DMS53 (cell line): ENCODE data around the gene CEP83.

ENCODE experiments used
- DNase-seq: peaks from one replicate; lab custom pipeline; 2025; lab: John Stamatoyannopoulos, UW

Gene CEP83

DNA sequence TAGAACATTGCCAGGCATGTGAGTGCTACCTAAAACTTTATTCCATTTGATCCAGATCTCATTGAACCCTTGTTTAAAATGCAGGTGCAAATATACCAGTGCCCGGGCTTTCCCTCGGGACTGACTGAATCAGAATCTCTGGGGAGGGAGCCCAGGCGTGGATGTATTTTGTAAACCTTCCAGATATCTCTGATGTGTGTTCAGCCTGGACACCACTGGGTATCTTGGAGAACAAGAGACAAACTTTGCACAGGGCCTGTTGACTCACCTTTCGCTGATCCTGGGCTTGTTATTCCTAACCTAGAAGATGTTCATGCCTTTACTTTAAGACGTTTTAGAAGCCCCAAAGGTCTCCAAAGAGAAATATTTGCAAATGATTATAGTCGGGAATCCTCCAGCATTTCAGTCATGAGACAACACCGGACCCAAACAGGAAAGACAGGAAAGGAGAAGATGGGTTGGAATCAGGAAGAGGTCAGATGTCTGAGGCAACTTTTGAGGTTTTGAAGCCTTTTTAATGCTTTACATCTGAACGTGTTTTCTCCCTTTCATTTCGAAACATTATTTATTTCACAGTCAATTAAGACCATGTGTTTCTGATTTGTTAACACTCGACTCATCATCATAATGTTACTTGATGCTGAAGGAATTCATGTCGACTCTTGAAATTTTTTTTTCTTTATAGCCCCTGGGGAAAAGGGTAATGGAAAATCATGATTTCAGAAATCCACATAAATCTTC is 192.7 kb downstream of the CEP83 start:
- DNase-seq = no peak

- DNase-seq = no peak
Observed at GRCh38 chr12:94265966-94266745, 193.5 kb downstream of the CEP83 start.

- no peak for DNase-seq
Observed at GRCh38 chr12:94265539-94265938, 194.1 kb downstream of the CEP83 start.

DNA sequence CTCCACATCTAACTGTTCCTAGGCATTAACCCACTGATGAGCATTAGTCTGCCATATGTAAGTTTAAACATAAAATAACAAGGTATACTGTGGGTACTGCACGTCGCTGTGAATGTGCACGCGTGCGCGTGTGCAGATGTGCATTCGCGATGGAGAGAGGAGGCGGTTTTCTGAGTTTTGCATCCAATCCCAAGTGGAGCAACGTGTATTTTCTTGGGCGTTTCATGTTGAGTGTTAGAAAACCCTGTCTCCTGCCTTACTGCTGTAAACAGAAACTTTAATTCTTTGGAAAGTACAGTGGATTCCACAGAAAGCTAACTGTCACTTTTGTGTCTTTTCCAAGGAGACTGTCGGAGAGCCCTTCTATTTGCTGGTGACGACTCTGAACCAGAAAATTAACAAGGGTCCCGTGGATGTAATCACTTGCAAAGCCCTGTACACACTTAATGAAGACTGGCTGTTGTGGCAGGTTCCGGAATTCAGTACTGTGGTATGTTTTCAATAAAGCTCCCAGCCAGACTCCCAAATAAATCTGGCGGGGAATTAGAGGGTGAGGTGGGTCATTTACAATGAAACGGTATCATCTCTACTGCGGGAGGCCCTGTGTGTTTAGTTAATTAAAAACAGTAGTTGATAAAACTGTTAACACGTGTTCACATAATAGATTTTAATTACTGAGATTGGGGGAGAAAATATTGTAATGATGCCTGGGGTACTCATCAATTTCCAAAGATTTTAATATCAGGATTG is 194.8 kb downstream of the CEP83 start:
- no peak for DNase-seq

DNA sequence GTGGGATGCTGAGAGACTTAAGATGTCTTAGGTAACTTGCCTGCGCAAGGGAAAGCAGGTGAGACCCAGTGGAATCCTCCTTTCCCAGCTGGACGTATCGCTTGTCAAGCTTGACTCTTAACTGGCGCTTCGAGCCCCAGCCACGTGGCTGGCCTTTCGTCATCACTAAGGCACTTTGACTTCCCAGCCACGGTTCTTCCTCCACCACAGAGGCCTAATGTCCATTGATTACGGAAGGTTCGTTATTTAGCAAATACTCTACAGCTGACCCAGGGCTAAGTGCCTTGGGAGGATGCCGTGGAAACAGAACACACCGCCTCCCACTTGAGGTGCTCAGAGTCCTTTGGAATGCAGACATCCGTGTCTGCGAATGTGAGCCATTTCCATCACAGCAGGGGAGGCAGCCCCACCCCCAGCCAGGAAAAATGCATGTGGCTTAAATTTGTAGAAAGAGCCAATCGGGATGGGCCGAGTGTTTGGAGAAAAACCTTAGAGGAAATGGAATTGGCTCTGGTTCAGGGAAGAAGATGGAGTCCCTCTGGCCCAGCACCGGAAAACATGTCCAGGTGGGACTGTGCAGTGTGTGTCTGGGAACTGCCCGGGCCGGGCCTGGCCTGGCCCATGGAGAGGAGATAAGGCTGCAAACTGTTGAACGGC is 195.6 kb downstream of the CEP83 start:
- DNase-seq = peak; percentile 44

- DNase-seq = peak; percentile 38
Observed at GRCh38 chr12:94263011-94263811, 196.5 kb downstream of the CEP83 start.

GRCh38 chr12:94262228-94263010 is 197.2 kb downstream of the CEP83 start:
- DNase-seq = peak; percentile 81

GRCh38 chr12:94261786-94262185 is 197.9 kb downstream of the CEP83 start:
- no peak for DNase-seq

DNA sequence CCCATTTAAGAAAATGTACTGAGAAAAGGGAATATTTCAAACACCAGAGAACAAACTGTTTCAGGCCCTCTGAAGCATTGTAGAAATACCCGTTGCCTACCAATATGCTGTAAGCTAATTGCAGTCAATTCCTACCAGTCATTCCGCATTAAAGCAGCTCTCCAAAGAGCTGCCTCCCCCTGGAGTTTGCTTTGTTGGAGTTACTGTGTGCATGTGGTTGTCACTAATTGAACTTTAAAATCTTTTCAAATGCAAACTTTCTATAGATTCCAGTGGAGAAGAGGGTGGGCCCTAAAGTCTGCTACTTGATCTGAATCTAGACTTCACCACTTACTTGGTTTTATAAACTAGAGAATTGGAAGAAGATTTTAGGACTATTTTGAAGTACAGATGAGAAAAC is 198.5 kb downstream of the CEP83 start:
- DNase-seq = no peak

DNA sequence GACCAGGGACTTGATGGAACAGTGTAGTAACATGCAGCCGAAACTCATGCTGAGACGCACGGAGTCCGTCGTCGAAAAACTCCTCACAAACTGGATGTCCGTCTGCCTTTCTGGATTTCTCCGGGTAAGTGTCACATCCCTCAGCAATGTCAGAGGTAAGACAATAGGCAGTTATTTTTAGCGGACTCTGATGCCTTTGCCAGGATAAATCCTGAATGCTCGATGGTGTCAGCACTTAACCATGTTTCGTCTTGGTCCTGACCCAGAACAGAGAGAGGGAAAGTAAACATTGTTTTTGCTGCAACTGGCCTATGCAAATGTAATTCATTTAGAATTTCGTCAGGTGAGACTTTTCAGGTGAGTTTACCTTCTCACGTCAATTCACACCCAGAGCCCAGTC is 198.9 kb downstream of the CEP83 start:
- no peak for DNase-seq

- no peak for DNase-seq
Observed at GRCh38 chr12:94260017-94260416, 199.7 kb downstream of the CEP83 start.

DNA sequence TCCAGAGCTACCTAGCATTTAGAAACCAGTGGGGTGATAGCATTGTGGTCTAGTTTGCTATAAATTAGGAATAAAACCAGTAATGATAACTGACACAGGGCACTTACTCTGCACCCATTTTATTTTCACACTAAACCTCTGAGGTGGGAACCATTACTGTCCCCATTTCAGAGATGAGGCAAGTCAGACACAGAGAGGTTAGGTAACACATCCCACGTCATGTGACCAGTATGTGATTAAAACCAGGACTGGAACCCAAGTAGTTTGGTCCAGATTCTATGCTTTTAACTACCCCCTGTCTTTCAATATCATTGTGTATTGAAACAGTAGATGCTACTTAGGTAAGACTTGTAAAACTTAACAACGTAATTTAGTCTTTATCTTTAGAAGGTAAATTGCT is 201.1 kb downstream of the CEP83 start:
- DNase-seq = peak; percentile 16
